ENCODE results near the gene ADCY9.

The ADCY9 gene

GRCh38 chr16:4025428-4025827 is 90.8 kb downstream of the ADCY9 start:
- no peak for DNase-seq

DNA sequence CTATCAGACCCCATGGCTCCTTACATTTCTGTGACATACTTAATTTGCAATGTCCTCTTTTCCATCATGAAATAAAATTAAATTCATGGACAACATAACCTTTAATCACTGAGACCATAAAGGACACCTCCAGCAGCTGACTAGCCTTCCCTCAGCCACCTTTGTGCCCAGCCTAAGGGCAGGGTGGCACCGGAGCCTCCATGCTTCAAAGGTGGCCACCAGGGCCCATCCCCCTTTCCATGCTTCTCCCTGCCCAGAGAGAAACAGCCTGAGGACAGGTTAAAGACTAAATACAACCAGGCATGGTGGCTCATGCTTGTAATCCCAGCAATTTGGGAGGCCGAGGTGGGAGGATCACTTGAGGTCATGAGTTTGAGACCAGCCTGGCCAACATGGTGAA is 94.3 kb downstream of the ADCY9 start:
- DNase-seq, result no peak

- DNase-seq, result no peak
Observed at GRCh38 chr16:4021070-4021779, 95.0 kb downstream of the ADCY9 start.

DNA sequence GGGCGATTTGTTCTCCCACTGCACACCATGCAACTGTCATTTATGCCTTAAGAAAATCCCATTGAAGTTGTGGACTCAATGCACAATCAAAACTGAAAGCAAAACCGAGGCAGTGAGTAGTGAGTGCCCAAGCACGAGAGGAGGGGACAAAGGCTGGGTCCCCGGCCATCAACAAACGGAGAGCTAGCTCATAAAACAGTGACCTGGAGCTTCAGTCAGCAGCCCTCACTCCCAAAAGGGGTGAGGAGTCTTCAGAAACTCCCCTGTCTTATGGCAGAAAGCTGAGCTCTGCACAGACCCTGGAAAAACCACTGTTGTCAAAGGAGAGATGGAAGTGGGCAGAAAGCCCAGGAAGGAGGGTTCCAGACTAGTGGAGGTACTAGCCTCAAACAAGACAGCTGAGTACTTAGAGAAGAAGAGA is 96.9 kb downstream of the ADCY9 start:
- DNase-seq, result no peak

DNA sequence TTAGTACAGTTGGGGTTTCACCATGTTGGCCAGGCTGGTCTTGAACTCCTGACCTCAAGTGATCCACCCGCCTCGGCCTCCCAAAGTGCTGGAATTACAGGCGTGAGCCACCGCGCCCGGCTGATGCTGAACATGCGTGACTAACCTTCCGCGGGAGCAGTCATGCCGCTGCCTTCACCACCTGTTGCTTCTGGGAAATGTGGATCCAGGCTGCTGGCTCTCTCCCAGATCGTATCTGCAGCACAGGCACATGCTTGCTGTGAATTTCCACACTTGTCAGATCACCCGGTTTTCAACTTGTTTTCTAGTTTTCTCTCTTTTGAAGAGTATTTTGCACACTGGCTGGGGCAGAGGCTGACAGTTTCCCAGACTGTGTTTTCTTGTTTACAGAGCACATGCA is 97.9 kb downstream of the ADCY9 start:
- DNase-seq, result no peak

- DNase-seq, result no peak
Observed at GRCh38 chr16:4017807-4018206, 98.4 kb downstream of the ADCY9 start.

- no peak for DNase-seq
Observed at GRCh38 chr16:4016658-4017057, 99.6 kb downstream of the ADCY9 start.

DNA sequence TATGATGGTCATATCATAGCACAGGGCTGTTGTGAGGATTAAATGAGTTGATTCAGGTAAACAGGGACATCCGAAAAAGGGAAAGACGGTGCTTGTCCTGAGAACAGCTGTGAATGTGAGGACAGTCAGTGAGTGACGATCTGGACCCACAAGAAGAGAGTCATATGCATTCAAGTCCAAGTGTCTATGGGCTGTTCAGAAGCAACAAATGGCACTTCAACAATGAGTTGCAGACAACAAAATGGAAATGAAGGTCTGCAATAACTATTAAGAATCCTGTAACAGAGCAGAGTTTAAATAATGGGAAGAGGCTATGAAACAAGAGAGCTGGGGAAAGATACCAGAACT is 100.3 kb downstream of the ADCY9 start:
- no peak for DNase-seq

DNA sequence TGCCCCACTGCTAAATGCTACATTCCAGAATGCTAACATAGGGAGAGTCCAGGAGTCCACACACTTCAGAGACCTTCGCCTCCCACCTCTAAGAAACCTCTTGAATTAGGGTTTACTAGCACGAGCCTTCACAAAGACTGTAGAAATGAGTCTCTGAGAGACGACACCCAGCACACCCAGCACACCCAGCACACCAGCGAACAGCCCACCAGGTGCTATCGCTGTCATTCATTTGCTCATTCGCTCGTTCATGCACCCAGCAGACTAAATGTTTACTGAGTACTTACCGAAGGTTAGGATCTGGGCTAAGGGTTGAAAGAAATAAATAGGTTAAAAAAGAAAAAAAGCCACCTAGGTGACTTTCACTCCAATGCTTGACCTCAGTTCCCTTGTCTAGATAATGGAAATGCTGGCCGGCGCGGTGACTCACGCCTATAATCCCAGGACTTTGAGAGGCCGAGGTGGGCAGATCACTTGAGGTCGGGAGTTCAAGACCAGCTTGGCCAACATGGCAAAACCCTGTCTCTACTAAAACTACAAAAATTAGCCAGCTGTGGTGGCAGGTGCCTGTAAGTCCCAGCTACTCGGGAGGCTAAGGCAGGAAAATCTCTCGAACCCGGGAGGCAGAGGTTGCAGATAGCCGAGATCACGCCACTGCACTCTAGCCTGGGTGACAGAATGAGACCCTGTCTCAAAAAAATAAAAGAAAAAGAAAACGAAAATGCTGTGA is 100.8 kb downstream of the ADCY9 start:
- no peak for DNase-seq

DNA sequence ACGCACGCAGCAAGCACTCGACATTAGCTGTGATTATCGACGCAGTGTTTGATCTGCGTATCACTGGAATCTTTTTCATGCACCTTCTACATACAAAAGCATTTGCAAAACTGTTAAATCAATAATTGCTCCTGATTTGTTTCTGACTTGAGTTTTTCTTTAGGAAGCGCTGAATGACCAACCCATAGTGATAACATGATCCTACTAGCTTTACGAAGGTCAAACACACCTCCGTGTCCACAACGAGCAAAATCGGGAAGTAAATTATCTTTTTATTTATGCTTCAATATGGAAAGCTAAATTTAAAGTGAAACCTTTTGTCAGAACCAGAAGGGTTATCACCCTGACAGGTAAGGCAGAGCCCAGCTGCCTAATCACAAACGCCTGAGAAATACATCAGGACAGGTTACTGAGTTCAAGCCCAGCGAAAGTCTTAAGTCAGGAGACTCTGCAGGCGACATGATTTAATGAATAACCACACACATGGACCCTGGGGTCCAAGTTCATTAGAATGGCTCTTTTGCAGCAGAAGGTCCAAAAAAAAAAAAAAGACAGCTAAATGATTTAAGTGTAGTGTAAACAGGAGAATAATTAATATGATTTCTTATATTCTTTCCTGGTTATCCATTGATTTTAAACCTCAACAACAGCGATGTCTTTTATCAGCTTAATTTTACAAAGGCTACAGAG is 104.2 kb downstream of the ADCY9 start:
- no peak for DNase-seq

DNA sequence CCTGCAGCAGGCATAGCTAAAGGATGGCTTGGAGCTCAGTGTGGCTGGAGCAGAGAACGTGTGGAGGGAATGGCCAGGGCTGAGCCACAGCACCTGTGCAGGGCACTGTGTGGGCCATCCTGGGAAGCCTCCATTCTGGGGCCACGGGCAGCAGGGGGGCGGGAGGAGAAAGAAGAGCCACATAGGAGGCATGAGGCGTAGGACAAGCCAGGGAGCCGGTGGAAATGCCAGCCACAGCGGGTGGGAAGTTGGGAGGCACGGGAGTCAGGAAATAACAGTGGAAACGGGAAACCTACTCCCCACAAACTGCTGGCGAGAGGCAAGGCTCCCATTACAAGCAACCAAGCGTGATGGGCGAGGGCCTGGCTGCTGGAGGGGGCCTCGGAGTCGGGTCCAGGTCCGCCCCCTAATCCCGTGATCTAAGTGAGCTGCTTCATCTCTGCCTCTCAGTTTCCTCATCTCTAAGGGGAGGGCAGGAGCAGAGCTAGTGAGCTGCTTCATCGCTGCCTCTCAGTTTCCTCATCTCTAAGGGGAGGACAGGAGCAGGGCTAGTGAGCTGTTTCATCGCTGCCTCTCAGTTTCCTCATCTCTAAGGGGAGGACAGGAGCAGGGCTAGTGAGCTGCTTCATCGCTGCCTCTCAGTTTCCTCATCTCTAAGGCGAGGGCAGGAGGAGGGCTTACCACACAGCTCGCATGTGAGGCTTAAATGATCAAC is 104.9 kb downstream of the ADCY9 start:
- no peak for DNase-seq

DNA sequence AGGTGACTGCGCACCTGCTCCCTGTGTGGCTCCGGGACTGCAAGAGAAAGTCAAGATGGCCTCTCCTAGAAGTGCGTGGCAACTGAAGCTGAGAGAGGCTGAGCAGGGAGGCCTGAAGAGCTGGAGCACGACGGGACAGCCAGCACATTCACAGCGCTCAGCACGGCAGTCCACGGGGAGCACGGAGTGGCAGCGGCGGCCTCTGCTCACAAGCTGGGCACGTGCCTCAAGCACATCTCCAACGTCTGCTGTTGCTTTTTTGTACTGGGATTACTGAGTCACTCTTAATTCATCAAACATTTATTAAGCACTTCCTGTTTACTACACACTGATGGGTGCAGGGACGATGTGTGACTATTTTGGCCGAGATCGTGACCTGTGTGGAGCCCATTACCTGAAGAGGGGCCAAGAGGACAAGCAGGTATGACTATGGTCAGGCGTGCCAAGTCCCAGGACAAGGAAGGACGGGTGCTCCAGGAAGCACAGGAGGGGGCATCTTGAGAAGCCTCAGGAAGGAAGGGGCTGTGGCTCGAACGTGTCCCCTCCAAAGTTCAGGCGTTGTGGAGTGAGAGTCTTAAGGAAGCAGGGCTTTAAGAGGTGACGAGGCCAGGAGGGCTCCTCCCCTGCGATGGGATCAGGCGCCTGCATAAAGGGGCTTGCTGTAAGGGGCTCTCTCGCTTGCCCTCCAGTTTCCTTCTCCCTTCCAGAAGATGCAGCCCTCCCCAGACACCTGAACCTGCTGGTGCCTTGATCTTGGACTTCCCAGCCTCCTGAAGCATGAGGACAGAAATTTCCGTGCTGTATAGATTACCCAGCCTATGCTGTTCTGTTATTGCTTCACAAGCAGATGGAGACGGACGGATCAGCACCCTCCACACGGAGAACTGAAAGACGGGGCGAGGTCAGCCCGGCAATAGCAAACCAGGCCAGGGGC is 105.8 kb downstream of the ADCY9 start:
- DNase-seq, result no peak

GRCh38 chr16:4009177-4009576 is 107.1 kb downstream of the ADCY9 start:
- no peak for DNase-seq

- DNase-seq, result no peak
Observed at GRCh38 chr16:4008116-4008515, 108.1 kb downstream of the ADCY9 start.

DNA sequence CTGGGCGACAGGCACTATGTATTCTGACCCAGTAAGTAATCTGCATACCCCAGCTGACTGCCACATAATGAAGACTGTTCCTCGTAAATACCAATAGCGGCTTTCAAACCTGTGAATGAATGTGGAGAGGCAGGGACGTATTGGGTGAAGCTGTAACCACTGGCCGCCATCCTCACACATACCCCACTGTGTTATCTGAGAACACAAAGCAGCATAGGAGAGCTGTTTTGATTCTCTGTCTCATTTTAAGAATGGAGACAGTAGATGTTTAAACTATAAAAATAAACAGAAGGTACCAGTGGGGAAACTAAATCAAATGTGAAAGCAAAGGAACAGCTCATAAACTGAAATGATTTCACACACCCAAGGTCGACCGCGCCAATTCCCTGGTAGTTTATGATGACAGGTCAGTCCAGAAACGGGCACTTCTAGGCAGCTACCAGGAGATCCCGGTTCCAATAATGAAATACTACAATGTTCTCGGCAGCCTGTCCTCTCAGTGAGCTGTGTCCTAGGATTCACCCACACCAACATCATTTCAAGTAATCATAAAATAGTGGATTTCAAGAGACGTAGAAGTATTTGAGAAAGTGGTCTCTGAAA is 109.7 kb downstream of the ADCY9 start:
- DNase-seq, result no peak

DNA sequence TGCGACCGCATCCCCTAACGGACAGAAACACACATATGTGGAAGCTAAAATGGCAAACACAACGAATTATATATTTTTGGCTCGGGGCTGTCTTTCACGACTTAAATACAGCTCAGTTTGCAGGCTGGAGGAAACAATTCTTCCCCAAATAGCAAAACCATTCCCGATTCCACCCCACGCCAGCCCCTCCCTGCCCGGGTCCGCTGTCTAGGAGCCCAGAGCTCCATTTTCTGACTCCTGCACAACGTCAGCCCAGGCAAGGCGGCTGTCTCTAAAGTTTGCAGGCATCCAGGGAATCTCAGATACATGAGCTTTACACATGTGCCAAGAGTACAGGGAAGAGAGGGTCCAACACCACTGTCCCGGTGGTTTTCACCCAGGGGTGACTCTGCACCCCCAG is 110.5 kb downstream of the ADCY9 start:
- no peak for DNase-seq

DNA sequence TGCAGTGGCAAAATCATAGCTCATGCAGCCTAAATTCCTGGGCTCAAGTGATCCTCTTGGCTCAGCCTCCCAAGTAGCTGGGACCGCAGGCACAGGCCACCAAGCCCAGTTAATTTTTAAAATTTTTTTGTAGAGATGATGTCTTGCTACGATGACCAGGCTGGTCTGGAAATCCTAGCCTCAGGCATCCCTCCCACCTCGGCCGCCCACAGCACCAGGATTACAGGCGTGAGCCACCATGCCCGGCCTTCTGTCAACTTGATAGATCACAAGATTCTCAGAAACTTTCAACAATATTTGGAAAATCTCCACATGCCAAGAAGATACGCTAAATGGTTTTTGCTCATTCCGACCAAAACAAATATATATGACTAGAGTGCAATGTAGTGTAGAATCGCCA is 111.0 kb downstream of the ADCY9 start:
- DNase-seq, result no peak

DNA sequence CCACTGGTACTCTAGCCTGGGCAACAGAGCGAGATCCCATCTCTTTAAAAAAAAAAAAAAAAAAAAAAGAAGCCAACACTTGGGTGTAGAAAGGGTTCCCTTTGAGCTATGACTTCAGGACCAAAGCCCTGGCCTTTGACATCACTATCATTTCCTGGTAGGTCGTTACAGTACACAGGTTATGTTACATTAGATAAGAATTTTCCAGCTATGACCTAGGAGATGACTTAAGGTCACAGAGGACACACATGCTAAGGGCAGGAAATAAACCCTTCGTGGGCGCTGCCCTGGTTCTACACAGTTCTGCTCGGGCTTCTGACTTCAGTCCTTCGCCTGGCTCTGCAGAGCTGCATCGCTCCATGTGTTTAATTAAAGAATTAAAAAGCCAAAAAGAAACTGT is 112.0 kb downstream of the ADCY9 start:
- DNase-seq, result no peak

DNA sequence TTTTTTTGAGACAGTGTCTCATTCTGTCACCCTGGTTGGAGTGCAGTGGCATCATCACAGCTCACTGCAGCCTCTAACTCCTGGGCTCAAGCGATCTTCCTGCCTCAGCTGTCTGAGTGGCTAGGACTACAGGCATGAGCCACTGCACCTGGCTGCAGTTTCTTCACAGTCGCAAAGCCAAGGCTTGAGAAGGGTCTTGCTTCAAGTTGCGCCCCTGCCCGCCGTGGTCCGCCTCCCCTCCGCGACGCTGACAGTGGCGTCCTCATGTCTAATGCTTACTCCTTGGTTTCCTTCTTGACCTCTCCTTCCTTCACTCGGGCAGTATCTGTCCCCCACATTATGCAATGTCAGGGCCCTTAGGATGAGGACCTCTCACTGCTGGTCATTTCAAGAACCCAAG is 112.7 kb downstream of the ADCY9 start:
- no peak for DNase-seq

DNA sequence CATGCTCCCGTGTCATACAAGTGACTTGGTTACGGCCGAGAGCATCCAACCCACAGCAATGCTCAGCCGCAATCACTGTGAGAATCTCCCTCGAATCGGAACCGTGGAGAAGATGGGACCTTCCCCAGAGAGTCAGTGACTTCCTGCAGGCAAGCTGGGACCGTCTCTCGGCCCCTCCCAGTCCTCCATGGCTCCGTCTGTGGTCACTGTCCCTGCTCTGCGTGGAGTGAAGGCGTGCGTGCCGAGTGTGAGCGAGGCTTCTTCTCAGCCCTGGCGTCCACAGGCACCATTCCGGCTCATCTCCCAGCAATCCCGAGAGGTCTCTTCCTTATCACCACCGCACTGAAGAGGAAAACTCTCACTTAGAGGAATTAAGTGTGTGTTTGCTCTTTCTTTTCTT is 113.1 kb downstream of the ADCY9 start:
- no peak for DNase-seq

GRCh38 chr16:4002121-4002520 is 114.1 kb downstream of the ADCY9 start:
- DNase-seq, result no peak

Data from DMS 273 treated with DMSO at 0.1 percent for 48 hours (cell line).